WTC11 (cell line): ENCODE results near the gene ARHGAP15. TPM values are rescaled to one million over a fixed set of nuclear protein-coding genes. Genes with fewer than 3 reads are reported as not detected.

Source experiments
- ATAC-seq: fragments of 200-7000 bp; cut with Tn5 transposase; 2 replicates; pipeline ENCODE4 v1.10.0; 2021; ENCODE audit warnings: mild to moderate bottlenecking, moderate library complexity
- CTCF ChIA-PET: fragments of 300-600 bp; sonication (Branson Sonifier 250); formaldehyde crosslinking; loops from one replicate; lab custom pipeline; 2021; ENCODE audit warnings: antibody characterized with exemption; lab: Charles Lee
- POLR2A ChIA-PET: fragments of 350-600 bp; sonication (Branson Sonifier 250); formaldehyde crosslinking; loops from one replicate; lab custom pipeline; 2021; ENCODE audit warnings: antibody characterized with exemption; lab: Charles Lee
- DNase-seq: peaks from one replicate; pipeline ENCODE4 v3.0.0; 2021; ENCODE audit warnings: low spot score
- H3K27ac Mint-ChIP-seq: 2 replicates; pipeline ENCODE4 v1.8.0; 2021; ENCODE audit warnings: mixed read lengths
- H3K27me3 Mint-ChIP-seq: 2 replicates; pipeline ENCODE4 v1.8.0; 2021; ENCODE audit warnings: low read depth, mild to moderate bottlenecking, moderate library complexity, mixed read lengths
- H3K36me3 Mint-ChIP-seq: 2 replicates; pipeline ENCODE4 v1.8.0; 2021; ENCODE audit warnings: mixed read lengths
- H3K4me1 Mint-ChIP-seq: 2 replicates; pipeline ENCODE4 v1.8.0; 2022; ENCODE audit warnings: mixed read lengths
- H3K4me3 Mint-ChIP-seq: 2 replicates; pipeline ENCODE4 v1.8.0; 2021; ENCODE audit warnings: mild to moderate bottlenecking, moderate library complexity, mixed read lengths
- H3K9me3 Mint-ChIP-seq: 2 replicates; pipeline ENCODE4 v1.8.0; 2021; ENCODE audit warnings: mixed read lengths
- ATF2 ChIP-seq: sonication (generic); formaldehyde crosslinking; IDR thresholded peaks from 2 replicates; pipeline ENCODE4 v1.8.1; 2022; ENCODE audit warnings: low read depth, missing genetic modification reagents, borderline replicate concordance
- CBFB ChIP-seq: sonication (generic); formaldehyde crosslinking; IDR thresholded peaks from 2 replicates; pipeline ENCODE4 v1.8.1; 2022; ENCODE audit warnings: mild to moderate bottlenecking, low read depth, missing genetic modification reagents
- ESRRA ChIP-seq: sonication (generic); formaldehyde crosslinking; IDR thresholded peaks from 2 replicates; pipeline ENCODE4 v1.8.1; 2022; ENCODE audit warnings: mild to moderate bottlenecking, missing genetic modification reagents, borderline replicate concordance
- NR2C2 ChIP-seq: sonication (generic); formaldehyde crosslinking; IDR thresholded peaks from 2 replicates; pipeline ENCODE4 v1.8.0; 2022; ENCODE audit warnings: mild to moderate bottlenecking, missing genetic modification reagents
- OVOL2 ChIP-seq: fragments of 250-450 bp; sonication (Bioruptor Pico); IDR thresholded peaks from 2 replicates; pipeline ENCODE4 v1.9.0; 2021; ENCODE audit warnings: mild to moderate bottlenecking, borderline replicate concordance
- PRRX2 ChIP-seq: fragments of 250-450 bp; sonication (Bioruptor Pico); IDR thresholded peaks from 2 replicates; pipeline ENCODE4 v1.8.0; 2021; ENCODE audit warnings: mild to moderate bottlenecking
- ZBTB43 ChIP-seq: sonication (generic); formaldehyde crosslinking; IDR thresholded peaks from 2 replicates; pipeline ENCODE4 v1.8.1; 2023; ENCODE audit warnings: mild to moderate bottlenecking, missing genetic modification reagents
- ZNF425 ChIP-seq: fragments of 250-450 bp; sonication (Bioruptor Pico); conservative IDR thresholded peaks from 2 replicates; pipeline ENCODE4 v1.9.0; 2021; ENCODE audit warnings: mild to moderate bottlenecking
- ZNF671 ChIP-seq: fragments of 250-450 bp; sonication (Bioruptor Pico); IDR thresholded peaks from 2 replicates; pipeline ENCODE4 v1.8.0; 2021; ENCODE audit warnings: mild to moderate bottlenecking
- total RNA-seq: library from RNA; stranded (reverse); gene quantifications from 3 replicates; pipeline ENCODE4 v1.2.3, GENCODE V29; 2021
- TF ChIP-seq, protein P1 (sequence below): sonication (generic); formaldehyde crosslinking; IDR thresholded peaks from 2 replicates; pipeline ENCODE4 v1.8.0; 2022; ENCODE audit warnings: mild to moderate bottlenecking, missing genetic modification reagents
- TF ChIP-seq, protein P2 (sequence below): sonication (generic); formaldehyde crosslinking; IDR thresholded peaks from 2 replicates; pipeline ENCODE4 v1.8.0; 2022; ENCODE audit warnings: mild to moderate bottlenecking, missing genetic modification reagents
- TF ChIP-seq, protein P3 (sequence below): fragments of 250-450 bp; sonication (Bioruptor Pico); IDR thresholded peaks from 2 replicates; pipeline ENCODE4 v2.1.2; 2022; ENCODE audit warnings: mild to moderate bottlenecking, moderate library complexity
- TF ChIP-seq, protein P4 (sequence below): sonication (generic); formaldehyde crosslinking; conservative IDR thresholded peaks from 2 replicates; pipeline ENCODE4 v1.8.1; 2022; ENCODE audit warnings: mild to moderate bottlenecking, missing genetic modification reagents
- TF ChIP-seq, protein P5 (sequence below): sonication (generic); formaldehyde crosslinking; IDR thresholded peaks from 2 replicates; pipeline ENCODE4 v1.8.1; 2022; ENCODE audit warnings: missing genetic modification reagents, borderline replicate concordance
- TF ChIP-seq, protein P6 (sequence below): fragments of 250-450 bp; sonication (Bioruptor Pico); IDR thresholded peaks from 2 replicates; pipeline ENCODE4 v1.9.0; 2021; ENCODE audit warnings: mild to moderate bottlenecking, borderline replicate concordance

ARHGAP15 gene
- total RNA-seq, 1 experiment from 2014 or later = 0.28 TPM

- TF ChIP-seq CBFB (CRISPR knock-in tag) (no peak), ESRRA (no peak), ZBTB43 (CRISPR knock-in tag) (no peak), OVOL2 (CRISPR knock-in tag) (no peak), NR2C2 (CRISPR knock-in tag) (no peak), PRRX2 (no peak), ZNF671 (CRISPR knock-in tag) (no peak), ATF2 (CRISPR knock-in tag) (no peak), ZNF425 (CRISPR knock-in tag) (no peak)
- TF ChIP-seq, protein P1, sequence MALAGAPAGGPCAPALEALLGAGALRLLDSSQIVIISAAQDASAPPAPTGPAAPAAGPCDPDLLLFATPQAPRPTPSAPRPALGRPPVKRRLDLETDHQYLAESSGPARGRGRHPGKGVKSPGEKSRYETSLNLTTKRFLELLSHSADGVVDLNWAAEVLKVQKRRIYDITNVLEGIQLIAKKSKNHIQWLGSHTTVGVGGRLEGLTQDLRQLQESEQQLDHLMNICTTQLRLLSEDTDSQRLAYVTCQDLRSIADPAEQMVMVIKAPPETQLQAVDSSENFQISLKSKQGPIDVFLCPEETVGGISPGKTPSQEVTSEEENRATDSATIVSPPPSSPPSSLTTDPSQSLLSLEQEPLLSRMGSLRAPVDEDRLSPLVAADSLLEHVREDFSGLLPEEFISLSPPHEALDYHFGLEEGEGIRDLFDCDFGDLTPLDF (CRISPR knock-in tag) = no peak
- TF ChIP-seq, protein P2, sequence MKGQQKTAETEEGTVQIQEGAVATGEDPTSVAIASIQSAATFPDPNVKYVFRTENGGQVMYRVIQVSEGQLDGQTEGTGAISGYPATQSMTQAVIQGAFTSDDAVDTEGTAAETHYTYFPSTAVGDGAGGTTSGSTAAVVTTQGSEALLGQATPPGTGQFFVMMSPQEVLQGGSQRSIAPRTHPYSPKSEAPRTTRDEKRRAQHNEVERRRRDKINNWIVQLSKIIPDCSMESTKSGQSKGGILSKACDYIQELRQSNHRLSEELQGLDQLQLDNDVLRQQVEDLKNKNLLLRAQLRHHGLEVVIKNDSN = no peak
- TF ChIP-seq, protein P3, sequence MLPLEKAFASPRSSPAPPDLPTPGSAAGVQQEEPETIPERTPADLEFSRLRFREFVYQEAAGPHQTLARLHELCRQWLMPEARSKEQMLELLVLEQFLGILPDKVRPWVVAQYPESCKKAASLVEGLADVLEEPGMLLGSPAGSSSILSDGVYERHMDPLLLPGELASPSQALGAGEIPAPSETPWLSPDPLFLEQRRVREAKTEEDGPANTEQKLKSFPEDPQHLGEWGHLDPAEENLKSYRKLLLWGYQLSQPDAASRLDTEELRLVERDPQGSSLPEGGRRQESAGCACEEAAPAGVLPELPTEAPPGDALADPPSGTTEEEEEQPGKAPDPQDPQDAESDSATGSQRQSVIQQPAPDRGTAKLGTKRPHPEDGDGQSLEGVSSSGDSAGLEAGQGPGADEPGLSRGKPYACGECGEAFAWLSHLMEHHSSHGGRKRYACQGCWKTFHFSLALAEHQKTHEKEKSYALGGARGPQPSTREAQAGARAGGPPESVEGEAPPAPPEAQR (CRISPR knock-in tag) = no peak
- TF ChIP-seq, protein P4, sequence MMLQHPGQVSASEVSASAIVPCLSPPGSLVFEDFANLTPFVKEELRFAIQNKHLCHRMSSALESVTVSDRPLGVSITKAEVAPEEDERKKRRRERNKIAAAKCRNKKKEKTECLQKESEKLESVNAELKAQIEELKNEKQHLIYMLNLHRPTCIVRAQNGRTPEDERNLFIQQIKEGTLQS = no peak
- TF ChIP-seq, protein P5, sequence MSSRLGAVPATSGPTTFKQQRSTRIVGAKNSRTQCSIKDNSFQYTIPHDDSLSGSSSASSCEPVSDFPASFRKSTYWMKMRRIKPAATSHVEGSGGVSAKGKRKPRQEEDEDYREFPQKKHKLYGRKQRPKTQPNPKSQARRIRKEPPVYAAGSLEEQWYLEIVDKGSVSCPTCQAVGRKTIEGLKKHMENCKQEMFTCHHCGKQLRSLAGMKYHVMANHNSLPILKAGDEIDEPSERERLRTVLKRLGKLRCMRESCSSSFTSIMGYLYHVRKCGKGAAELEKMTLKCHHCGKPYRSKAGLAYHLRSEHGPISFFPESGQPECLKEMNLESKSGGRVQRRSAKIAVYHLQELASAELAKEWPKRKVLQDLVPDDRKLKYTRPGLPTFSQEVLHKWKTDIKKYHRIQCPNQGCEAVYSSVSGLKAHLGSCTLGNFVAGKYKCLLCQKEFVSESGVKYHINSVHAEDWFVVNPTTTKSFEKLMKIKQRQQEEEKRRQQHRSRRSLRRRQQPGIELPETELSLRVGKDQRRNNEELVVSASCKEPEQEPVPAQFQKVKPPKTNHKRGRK (CRISPR knock-in tag) = no peak
- TF ChIP-seq, protein P6, sequence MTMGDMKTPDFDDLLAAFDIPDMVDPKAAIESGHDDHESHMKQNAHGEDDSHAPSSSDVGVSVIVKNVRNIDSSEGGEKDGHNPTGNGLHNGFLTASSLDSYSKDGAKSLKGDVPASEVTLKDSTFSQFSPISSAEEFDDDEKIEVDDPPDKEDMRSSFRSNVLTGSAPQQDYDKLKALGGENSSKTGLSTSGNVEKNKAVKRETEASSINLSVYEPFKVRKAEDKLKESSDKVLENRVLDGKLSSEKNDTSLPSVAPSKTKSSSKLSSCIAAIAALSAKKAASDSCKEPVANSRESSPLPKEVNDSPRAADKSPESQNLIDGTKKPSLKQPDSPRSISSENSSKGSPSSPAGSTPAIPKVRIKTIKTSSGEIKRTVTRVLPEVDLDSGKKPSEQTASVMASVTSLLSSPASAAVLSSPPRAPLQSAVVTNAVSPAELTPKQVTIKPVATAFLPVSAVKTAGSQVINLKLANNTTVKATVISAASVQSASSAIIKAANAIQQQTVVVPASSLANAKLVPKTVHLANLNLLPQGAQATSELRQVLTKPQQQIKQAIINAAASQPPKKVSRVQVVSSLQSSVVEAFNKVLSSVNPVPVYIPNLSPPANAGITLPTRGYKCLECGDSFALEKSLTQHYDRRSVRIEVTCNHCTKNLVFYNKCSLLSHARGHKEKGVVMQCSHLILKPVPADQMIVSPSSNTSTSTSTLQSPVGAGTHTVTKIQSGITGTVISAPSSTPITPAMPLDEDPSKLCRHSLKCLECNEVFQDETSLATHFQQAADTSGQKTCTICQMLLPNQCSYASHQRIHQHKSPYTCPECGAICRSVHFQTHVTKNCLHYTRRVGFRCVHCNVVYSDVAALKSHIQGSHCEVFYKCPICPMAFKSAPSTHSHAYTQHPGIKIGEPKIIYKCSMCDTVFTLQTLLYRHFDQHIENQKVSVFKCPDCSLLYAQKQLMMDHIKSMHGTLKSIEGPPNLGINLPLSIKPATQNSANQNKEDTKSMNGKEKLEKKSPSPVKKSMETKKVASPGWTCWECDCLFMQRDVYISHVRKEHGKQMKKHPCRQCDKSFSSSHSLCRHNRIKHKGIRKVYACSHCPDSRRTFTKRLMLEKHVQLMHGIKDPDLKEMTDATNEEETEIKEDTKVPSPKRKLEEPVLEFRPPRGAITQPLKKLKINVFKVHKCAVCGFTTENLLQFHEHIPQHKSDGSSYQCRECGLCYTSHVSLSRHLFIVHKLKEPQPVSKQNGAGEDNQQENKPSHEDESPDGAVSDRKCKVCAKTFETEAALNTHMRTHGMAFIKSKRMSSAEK (CRISPR knock-in tag) = no peak
- no peaks in the 10 kb centered on the region for H3K27me3 Mint-ChIP-seq
- CTCF ChIA-PET = no interaction called here
- H3K4me1 Mint-ChIP-seq = peaks cover 13% of the 10 kb centered on the region
- POLR2A ChIA-PET = no interaction called here
- no peak for DNase-seq
- H3K27ac Mint-ChIP-seq = no peak overlapping the region
- no peaks in the 10 kb centered on the region for H3K36me3 Mint-ChIP-seq
- no peak overlapping the region for H3K4me3 Mint-ChIP-seq
- no peak for ATAC-seq
- no peaks in the 10 kb centered on the region for H3K9me3 Mint-ChIP-seq
These were observed 486.3 kb downstream of the ARHGAP15 start for GRCh38 chr2:143615562-143615961.
